NCI-H748 (cell line): ENCODE results near the gene HOXA9.

Experiments
- DNase-seq: peaks from one replicate; lab custom pipeline; 2025; ENCODE audit not compliant: unreplicated experiment; lab: John Stamatoyannopoulos, UW

HOXA9 gene

DNA sequence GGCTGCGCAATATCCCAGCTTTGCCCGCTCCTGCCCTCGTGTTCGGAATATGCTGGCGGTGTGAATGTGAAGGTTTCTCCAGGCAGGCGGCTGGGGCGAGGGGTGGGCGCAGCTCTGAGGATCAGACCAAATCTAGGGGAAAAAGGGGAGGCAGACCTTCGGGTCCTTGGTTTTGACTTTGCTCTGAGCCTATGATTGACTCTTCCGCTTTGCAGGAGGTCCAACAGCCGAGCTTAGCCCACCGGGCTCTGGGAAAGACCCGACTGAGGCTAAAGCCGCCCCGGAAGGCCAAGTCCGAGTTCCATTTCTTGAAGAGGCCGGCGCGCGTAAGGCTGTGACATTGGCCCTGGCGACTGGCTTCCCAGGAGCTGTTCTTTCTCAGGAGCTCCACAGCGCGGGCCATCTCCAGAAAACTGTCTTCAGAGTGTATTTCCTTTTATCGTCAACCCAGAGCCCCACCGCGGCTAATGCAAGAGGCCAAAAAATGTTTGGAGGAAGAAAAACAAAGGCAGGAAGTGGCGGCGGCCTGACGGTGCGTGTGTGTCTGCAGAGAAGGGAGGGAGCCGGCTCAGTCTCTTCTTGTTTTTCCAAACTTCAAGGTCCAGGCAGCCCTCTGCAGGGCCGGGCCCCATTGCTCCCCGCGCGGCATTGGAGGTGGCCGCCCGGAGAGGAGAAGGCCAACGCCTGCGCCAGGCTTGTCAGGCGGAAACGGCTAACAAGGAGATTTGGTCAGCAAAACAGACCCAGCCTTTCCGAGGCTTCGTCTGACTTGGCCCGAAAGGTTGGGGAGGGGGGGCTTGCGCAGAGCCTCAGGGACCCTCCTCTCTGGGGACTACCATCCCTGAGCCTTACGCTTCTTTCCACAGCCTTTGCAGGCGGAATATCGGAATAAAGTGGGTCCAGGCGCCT is 23.3 kb upstream of the HOXA9 start:
- DNase-seq, result peak; percentile 26

DNA sequence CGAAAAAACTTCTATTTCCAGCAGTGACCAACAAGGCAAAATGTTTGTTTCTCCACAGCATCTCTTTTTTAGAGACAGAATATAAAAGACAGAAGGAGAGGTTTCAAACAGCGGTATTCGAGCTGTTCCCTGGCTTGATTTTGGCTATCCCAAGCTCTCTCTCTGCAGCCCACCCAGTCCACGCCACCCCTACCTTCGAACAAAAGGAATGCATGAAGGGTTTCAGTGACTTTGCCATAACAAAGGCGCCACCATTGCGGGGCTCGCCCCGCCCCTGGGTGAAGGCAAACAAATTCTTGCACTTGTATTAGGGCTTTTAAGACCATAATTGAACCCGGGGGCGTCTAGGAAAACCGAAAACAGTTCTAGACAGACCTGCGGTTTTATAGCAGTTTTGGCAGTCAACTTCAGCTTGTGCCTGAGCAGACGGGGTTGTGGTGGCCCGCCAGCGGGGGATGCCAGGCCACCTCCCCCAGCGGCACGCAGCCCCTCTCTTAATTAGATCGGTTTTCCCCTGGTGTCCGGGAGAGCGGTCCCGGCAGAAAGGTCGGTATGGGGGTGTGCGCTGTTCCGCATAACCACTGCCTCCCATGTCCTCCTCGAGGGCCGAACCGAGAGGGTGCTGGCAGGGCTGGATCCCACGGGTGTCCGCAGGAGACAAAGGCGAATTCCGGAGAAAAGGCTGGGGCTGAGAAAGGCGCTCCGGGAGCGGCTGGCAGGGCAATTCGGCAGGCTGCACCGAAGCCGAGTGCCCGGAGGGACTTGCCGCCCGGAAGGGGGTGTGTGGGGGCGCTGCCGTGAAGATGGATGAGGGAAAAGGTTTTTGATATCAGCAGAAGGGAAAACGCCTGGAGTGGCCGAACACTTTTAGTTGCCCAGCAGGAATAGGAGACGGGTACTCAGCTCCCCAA is 22.4 kb upstream of the HOXA9 start:
- peak; percentile 51 for DNase-seq

GRCh38 chr7:27186668-27187474 is 21.5 kb upstream of the HOXA9 start:
- no peak for DNase-seq

DNA sequence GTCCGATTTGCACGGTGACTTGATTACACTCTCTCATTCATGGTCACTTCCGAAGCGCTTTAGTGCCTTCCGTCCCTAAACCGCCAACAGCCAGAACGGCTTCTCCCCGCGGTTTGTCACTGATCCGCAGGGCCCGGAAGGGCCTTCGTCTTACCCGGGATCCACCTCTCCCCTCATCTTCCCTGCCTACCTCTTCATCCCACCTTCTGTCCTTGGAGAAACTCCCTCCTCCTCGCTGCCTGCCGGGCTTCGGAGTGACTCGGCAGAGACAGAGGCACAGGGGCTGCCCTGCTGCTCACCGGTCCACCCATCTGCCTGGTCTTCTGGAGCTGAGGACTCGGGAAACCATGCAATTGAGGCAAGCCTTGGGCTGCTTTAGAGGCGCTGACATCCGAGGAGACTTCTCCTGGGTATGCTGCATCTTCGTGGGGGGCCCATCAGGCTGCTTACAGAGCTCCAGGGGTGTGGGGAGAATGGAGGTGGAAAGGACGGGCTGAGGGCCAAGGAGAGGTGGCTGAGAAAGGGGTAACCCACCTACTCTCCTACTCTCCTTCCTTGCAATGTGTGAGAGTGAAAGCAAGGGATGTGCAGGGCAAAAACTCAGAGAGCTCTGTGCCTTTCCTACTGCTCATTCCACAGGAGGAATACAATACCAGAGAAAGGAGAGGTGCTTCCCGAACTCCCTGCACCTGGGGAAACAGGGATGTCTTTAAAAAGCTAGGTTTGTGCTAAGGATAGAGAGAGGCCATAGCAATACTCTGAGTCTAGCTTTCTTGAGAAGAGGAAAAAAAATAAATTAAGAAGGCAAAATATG is 20.7 kb upstream of the HOXA9 start:
- DNase-seq, result peak; percentile 30

DNA sequence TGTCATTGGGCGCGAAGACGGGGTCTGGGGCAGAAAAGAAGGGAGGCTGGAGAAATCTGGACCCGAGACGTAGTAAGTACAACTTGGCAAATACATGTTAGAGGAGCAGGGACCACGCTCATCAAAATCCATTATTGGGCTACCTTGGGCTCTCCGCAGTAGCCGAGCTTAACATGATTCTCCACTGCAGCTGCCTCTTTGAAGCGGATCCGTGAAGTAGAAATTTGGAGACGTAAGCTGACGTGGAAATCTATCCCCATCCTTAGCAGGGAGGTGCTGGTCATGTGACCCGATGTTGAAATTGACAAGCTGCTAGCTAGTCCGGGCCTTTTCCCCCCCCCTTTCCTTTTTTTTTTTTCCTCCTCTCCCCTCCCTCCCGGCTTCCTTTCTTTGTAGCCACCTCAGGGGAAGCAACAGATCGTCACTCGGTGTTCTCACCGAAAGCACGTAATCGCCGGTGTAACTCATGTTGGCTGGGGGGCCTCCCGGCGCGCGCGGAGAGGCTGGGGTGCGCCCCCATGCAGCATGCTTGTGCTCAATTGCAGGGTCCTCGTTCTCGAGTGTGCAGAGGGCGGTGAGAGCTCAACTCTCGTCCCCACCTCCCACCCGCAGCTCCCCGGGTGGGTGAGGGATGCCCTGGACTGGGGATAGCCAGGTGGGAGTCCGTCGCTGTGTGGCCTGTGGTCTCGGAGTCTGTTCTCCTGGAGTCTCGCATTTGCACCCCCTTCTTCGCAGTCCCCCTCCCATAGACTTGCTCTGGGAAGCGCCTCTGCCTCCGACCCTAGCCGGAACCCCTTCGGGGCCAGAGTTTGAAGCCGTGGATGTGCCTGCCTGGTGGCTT is 19.9 kb upstream of the HOXA9 start, which contains the start of gene HOXA11:
Gene HOXA11, minus strand, starts transcription at position 220 of the 841 bp plus-strand sequence. Its CDS starts 88 bp downstream, at position 132.
- DNase-seq, result peak; percentile 64

DNA sequence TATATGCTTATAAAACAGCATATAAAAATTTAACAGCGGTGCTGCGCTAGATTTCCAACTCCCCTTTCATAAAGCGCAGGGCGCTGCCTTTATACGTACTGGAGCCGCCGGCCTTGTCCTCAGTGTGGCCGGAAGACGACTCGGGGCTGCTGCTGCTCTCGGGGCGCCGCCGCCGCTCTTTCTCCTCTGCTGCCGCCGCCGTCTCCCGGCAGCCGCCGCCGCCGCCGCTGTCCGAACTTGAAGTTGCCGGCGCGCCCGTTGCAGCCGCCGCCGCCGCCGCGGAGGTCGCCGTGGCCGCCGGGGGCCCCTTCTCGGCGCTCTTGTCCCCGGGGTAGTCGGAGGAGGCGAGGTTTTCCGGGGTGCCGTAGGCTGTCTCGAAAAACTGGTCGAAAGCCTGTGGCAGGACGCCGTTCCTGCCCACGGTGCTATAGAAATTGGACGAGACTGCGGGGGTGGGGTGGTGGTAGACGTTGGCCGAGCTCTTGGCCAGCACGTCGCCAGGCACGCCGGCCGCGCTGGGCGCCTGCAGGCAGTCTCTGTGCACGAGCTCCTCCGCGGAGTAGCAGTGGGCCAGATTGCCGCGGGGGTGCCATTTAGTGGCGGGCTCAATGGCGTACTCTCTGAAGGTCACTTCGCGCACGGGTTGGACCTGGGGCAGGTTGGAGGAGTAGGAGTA is 19.1 kb upstream of the HOXA9 start:
- DNase-seq, result peak; percentile 75

DNA sequence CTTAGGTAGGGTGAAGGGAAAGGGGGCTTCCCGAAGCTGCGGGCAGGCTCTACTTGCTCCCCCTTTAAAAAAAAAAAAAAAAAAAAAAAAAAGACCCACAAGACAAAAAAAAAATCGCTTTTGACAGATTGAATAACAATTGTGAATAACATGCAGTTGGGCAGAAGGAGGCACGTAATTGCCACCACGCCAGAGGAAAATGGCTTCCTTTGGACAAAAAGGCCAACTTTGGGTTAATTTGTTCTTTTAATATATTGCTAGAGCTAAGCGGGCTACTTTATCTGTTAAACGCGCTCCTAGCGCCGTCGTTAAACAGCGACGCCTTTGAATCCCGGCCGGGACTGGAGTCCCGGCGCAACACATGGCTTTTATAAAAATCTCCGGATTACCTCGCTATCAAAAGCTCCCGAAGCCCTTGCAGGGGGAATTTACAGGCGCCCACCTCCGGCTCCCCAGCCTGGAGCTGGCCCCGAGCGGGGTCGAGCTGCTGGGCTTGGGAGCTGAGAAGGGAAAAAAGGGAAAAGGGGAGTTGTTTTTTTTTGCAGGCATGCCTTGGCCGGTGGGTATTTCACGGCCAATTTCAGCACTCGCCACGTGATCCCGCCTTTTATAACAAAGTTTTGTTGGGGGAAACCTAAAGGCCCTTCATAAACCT is 18.5 kb upstream of the HOXA9 start:
- DNase-seq, result peak; percentile 66

- peak; percentile 66 for DNase-seq
Measured at GRCh38 chr7:27182861-27183681, 17.7 kb upstream of the HOXA9 start.

DNA sequence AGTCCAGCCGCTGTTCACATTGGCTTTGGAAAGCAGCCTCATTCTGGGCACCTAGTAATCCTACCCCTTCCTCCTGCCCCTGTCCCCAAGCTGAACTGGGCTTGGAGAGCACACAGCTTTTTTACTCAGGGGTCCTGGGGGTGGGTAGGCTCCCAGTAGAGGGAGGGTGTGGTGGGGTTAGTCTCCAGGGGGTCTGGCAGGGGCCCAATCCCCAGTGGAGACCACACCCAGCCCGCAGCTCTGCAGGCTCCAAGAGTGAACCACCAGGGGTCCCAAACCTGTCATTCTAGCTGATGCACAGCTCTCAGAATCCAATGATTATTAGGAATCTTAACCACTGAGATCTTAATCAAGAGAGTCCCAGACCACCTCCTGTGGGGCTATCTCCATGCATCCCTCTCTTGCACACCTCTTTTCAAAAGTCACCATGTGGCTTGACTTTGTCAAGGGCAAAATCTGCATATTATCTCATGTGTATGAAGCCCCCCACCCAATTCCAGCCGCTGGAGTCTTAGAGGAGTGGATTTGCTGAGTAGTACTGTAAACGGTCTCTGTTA is 17.0 kb upstream of the HOXA9 start:
- DNase-seq, result no peak

- DNase-seq, result no peak
Measured at GRCh38 chr7:27181795-27182275, 16.5 kb upstream of the HOXA9 start.

GRCh38 chr7:27180431-27181420 is 15.4 kb upstream of the HOXA9 start:
- DNase-seq, result no peak

- no peak for DNase-seq
Measured at GRCh38 chr7:27179503-27180430, 14.4 kb upstream of the HOXA9 start.

DNA sequence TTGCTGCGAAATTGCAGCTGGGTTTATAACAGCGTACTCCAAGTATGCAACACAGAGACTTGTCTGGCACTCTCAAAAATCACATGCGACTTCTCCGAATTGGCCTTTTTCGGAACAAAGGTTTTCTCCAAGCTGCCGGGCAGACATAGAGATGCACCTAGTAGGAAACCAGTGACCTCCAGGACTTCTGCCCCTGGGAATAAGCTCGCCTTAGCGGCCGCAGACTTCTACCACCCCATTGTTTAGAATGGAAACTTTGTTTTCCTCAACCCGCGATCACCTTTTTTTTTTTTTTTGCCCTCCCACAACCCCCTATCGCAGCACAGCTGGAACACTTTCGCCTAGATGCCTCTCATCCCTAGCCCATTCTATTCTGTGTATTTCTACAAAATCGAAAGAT is 13.7 kb upstream of the HOXA9 start:
- DNase-seq, result no peak

- DNase-seq, result no peak
Measured at GRCh38 chr7:27178366-27178765, 13.0 kb upstream of the HOXA9 start.
